M059J (cell line): ENCODE measurements around the gene DACT2. TPM values are rescaled to one million over a fixed set of nuclear protein-coding genes. Genes with fewer than 3 reads are reported as not detected.

ENCODE experiments used
- DNase-seq: peaks from one replicate; pipeline ENCODE4 v3.0.0-alpha.2; 2012; ENCODE audit warnings: low read depth
- total RNA-seq: library from RNA; depleted of rRNA; stranded (reverse); fragments of >200 nt; shearing (Covaris generic); gene quantifications from 2 replicates; pipeline ENCODE4 v1.2.3, GENCODE V29; 2014; rRNA removed

DACT2 gene
- total RNA-seq, 1 experiment from 2014 or later = not detected

DNA sequence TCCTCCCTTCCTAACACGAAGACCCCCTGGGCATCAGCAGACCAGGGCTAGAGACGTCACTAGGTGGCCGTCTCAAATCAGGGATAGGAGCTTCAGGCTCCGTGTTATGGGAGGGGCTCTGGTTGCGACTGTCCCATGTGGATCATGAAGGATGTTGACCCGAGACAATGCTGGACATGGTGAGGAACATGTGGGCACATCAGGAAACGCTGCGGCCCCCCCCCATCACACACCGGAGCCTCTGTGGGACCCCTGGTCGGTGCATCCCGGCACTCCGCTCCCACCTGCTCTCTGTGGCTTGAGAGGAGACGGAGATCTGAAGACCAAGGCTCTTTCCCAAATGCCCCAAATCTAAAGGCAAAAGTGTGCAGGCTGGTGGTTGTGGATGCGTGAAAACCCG, 54.2 kb downstream of the DACT2 start:
- DNase-seq = no peak

DNA sequence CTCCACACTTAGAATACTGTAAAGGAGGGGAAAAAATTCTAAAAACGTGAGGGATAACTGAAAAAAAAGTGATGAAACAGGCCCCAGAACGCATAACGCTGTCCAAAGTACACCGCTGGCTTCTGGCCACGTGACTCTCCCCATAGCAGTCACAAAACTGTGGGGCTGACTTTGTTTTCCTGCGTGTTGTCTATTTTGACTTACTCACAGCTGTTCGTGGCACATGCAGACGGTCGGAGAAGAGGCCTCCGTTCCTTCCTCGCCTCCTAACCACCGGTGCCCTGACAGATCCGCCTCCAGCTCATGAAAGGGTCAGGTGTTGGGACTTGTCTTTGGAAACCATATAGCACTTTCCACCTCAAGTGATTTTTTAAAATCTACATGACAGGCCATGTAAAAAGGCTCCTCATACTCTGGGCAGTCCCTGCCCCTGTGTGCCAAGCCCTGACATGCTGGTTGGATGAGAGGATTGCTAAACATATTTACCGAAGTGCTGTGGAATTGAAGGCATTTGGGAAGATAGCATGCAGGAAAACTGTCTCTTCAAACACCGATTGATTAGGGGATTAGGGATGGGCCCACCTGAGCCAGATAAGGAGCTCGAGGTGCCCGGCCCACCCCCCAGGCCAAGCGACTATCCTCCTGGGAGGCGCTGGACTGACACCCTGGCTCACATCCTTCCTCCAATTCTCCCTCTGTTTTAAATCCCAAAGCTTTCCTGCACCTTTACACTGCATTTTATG, 54.8 kb downstream of the DACT2 start:
- no peak for DNase-seq

DNA sequence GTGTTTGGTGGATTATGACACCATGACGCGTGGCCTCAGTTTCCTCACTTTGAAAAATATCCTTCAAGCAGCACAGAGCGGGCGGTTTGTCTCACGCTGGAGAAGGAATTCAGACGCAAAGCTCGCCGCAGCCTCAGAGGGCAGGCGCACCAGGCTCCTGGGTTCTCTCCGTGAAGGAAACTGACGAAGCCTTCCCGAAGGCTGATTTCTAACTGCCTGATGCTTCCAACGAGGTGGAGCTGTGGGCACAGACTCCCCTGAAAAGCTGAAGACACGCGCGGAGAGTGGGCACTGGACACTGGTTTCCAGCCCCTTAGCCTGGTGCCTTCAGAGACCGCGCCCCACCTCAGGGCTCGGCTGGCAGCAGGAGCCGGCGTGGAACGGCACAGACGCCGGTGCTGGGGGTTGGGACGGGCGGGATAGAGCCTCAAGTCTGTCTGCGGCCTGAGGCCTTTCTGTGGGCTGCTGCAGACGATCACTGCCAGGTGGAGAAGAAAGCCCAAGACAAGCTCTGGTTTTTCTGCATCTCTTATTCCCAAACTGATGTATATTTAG, 56.1 kb downstream of the DACT2 start:
- no peak for DNase-seq

DNA sequence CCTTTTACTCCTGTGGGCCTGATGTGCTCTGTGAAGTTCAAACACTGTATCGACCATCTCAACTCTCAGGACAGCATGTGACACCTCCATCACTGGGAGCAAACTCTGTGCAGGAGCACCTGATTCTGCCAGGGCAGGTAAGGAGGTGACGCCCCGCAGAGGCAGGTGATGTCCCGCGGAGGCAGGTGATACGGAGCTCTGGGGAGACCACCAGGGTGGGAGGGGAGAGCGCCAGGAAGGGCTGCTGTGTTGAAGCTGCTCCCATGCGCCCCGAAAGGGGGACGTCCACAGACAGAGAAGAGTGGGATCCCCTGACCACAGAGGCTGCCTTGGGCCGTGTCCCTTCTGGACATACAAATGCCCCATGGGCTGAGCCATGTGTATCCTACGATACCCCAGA, 58.3 kb downstream of the DACT2 start:
- no peak for DNase-seq

DNA sequence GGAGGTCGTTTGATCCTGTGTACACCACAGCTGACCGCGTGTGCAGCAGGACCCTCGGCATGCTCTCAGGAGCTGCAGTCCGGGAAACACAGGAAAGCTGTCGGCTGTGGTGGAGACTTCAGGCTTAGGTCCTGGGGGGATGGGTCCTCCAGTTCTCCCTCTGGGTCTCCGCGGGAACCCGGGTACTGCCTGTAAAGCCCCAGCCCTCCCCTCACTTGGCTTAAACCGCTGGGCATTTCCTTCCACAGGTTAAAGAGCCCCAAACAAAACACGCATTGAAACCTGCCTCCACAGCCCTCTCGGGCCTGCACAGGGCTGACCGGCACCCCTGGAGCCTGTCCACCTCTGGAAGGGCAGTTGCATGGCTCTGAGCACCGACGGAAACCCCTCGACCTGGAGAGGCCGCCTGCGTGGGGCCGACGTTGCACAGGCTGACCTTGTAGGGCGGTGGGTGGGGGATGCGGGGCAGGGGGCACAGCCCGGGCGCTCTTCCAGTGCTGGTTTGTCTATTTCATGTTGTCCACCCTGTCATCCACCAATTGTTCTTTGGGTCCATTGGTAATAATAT, 59.1 kb downstream of the DACT2 start:
- no peak for DNase-seq

DNA sequence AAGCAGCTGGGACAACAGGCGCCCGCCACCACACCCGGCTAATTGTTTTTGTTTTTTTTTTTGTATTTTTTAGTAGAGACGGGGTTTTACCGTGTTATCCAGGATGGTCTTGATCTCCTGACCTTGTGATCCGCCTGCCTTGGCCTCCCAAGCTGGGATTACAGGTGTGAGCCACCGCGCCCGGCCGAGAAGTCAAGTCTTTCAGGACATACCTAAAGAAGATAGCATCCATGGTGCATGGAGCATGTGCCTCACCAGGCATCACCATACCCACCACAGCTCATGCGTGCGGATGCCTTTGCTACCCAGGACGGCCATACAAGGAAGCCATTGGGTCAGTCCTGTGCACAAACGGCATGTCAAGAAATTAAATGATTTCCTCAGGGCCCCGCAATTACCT, 60.8 kb downstream of the DACT2 start:
- DNase-seq = no peak

DNA sequence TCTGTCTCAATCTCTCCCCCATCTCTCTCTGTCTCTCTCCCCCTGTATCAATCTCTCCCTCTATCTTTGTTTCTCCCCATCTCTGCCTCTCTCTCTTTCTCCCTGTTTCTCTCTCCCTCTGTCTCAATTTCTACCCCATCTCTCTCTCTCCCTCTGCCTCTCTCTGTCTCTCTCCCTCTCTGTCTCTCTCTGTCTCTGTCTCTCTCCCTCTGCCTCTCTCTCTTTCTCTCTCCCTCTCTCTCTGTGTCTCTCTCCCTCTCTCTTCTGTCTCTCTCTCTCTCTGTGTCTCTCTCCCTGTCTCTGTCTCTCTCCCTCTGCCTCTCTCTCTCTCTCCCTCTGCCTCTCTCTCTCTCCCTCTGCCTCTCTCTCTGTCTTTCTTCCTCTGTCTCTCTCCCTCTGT, 62.6 kb downstream of the DACT2 start:
- no peak for DNase-seq

Other genes with a start within 250 kb of the DACT2 start
- gene FRMD1, start 240.6 kb downstream of the DACT2 start, total RNA-seq = not detected in 2 replicates
- gene SMOC2, start 121.4 kb upstream of the DACT2 start, total RNA-seq = 0.05 and 0.47 TPM in 2 replicates